Dermis microvascular lymphatic vessel endothelial cell (primary cell): ENCODE results near the gene RUFY1. TPM values are rescaled to one million over a fixed set of nuclear protein-coding genes. Genes with fewer than 3 reads are reported as not detected.
"Not testable (repeated sequence)": the region's sequence is repeated elsewhere in the genome, so short reads cannot be mapped to it uniquely, and the experiment has no call there.

ENCODE experiments used
- DNase-seq, 2 donors: peaks; one replicate each; pipeline versions ENCODE4 v3.0.0 to v3.0.0-alpha.2; 2010; ENCODE audit warnings: low read depth in 2 of 2
- total RNA-seq: library from RNA; depleted of rRNA; stranded (reverse); fragments of >200 nt; gene quantifications from 2 replicates; pipeline ENCODE4 v1.2.1, GENCODE V29; 2014

Gene RUFY1
- total RNA-seq, 1 donor from 2014 or later = 42.6 TPM

- DNase-seq = no peak
Observed at GRCh38 chr5:179621551-179622214, 71.3 kb downstream of the RUFY1 start.

GRCh38 chr5:179623003-179623905 lies 72.9 kb downstream of the RUFY1 start, which contains the start of gene HNRNPH1:
TSS of gene HNRNPH1 (minus strand) at chr5:179623671. CDS start at chr5:179623133, 538 bp downstream.
- peak; percentile 97 to 98 for DNase-seq

- DNase-seq = peak in 1 of 2 donors; percentile 38
Observed at GRCh38 chr5:179623906-179624741, 73.8 kb downstream of the RUFY1 start.

- DNase-seq = no peak
Observed at GRCh38 chr5:179624841-179625271, 74.5 kb downstream of the RUFY1 start.

GRCh38 chr5:179633501-179634369 lies 83.4 kb downstream of the RUFY1 start:
- DNase-seq = not testable (repeated sequence)

- not testable (repeated sequence) for DNase-seq
Observed at GRCh38 chr5:179634370-179635172, 84.2 kb downstream of the RUFY1 start.

GRCh38 chr5:179639296-179639695 lies 88.9 kb downstream of the RUFY1 start:
- DNase-seq = not testable (repeated sequence)

- DNase-seq = not testable (repeated sequence)
Observed at GRCh38 chr5:179641745-179642144, 91.4 kb downstream of the RUFY1 start.

GRCh38 chr5:179642626-179643025 lies 92.3 kb downstream of the RUFY1 start:
- DNase-seq = not testable (repeated sequence)

GRCh38 chr5:179643141-179643920 lies 93.0 kb downstream of the RUFY1 start:
- DNase-seq = not testable (repeated sequence)

GRCh38 chr5:179644766-179645165 lies 94.4 kb downstream of the RUFY1 start:
- not testable (repeated sequence) for DNase-seq

- DNase-seq = no peak
Observed at GRCh38 chr5:179648410-179648809, 98.1 kb downstream of the RUFY1 start.

GRCh38 chr5:179649166-179649703 lies 98.9 kb downstream of the RUFY1 start:
- DNase-seq = not testable (repeated sequence)

GRCh38 chr5:179650245-179650644 lies 99.9 kb downstream of the RUFY1 start:
- DNase-seq = not testable (repeated sequence)

GRCh38 chr5:179653135-179653534 lies 102.8 kb downstream of the RUFY1 start:
- not testable (repeated sequence) for DNase-seq

GRCh38 chr5:179657302-179658178 lies 107.2 kb downstream of the RUFY1 start:
- not testable (repeated sequence) for DNase-seq

- peak in 1 of 2 donors; percentile 8 for DNase-seq
Observed at GRCh38 chr5:179658179-179658856, 108.0 kb downstream of the RUFY1 start.
